MM.1S (cell line): Measurements from ENCODE around the gene EIF5AL1.

Experiments used
- DNase-seq: peaks from one replicate; pipeline ENCODE4 v3.0.0-alpha.2; 2015
- H2AFZ ChIP-seq: fragments of 300-600 bp; sonication (generic); 2 replicates; pipeline ENCODE4 v1.6.0; 2016; ENCODE audit warnings: antibody characterized with exemption, low read length
- H3F3A ChIP-seq: fragments of 300-600 bp; sonication (generic); 2 replicates; pipeline ENCODE4 v1.6.1; 2016; ENCODE audit warnings: mild to moderate bottlenecking, antibody characterized with exemption, low read length, moderate library complexity, mixed read lengths; ENCODE audit not compliant: insufficient read depth
- H3K27ac ChIP-seq: fragments of 300-600 bp; sonication (generic); 2 replicates; pipeline ENCODE4 v1.5.1; 2016; ENCODE audit warnings: mild to moderate bottlenecking, low read length
- H3K27me3 ChIP-seq: fragments of 300-600 bp; sonication (generic); replicated peaks from 2 replicates; pipeline ENCODE4 v1.6.0; 2016; ENCODE audit warnings: low read length; ENCODE audit not compliant: insufficient read depth
- H3K36me3 ChIP-seq: fragments of 300-600 bp; sonication (generic); replicated peaks from 2 replicates; pipeline ENCODE4 v1.6.1; 2016; ENCODE audit warnings: mild to moderate bottlenecking, low read length, mixed read lengths; ENCODE audit not compliant: insufficient read depth
- H3K4me1 ChIP-seq: fragments of 300-600 bp; sonication (generic); 2 replicates; pipeline ENCODE4 v1.6.1; 2016; ENCODE audit warnings: low read length, mixed read lengths
- H3K4me2 ChIP-seq: fragments of 300-600 bp; sonication (generic); 2 replicates; pipeline ENCODE4 v1.6.0; 2016; ENCODE audit warnings: low read depth, low read length
- H3K4me3 ChIP-seq: fragments of 300-600 bp; sonication (generic); 2 replicates; pipeline ENCODE4 v1.5.1; 2016; ENCODE audit warnings: low read length, mixed read lengths
- H3K79me2 ChIP-seq: fragments of 300-600 bp; sonication (generic); 2 replicates; pipeline ENCODE4 v1.6.1; 2016; ENCODE audit warnings: mixed run types, low read length, mixed read lengths
- H3K9ac ChIP-seq: fragments of 300-600 bp; sonication (generic); 2 replicates; pipeline ENCODE4 v1.6.1; 2016; ENCODE audit warnings: low read length, mixed read lengths
- H3K9me2 ChIP-seq: fragments of 300-600 bp; sonication (generic); replicated peaks from 2 replicates; pipeline ENCODE4 v1.6.1; 2016; ENCODE audit warnings: mild to moderate bottlenecking, low read length, mixed read lengths; ENCODE audit not compliant: insufficient read depth
- H3K9me3 ChIP-seq: fragments of 300-600 bp; sonication (generic); replicated peaks from 2 replicates; pipeline ENCODE4 v1.6.1; 2016; ENCODE audit warnings: mild to moderate bottlenecking, low read length, mixed read lengths; ENCODE audit not compliant: insufficient read depth
- H4K20me1 ChIP-seq: fragments of 300-600 bp; sonication (generic); 2 replicates; pipeline ENCODE4 v1.6.1; 2016; ENCODE audit warnings: mild to moderate bottlenecking, low read length, moderate library complexity, mixed read lengths; ENCODE audit not compliant: insufficient read depth
- EZH2 ChIP-seq: fragments of 300-600 bp; sonication (generic); optimal IDR thresholded peaks from 2 replicates; pipeline ENCODE3; 2017; ENCODE audit warnings: low read depth, mild to moderate bottlenecking, antibody characterized with exemption, low read length, mixed read lengths
- EZH2phosphoT487 ChIP-seq: fragments of 300-600 bp; sonication (generic); IDR thresholded peaks from 2 replicates; pipeline ENCODE4 v1.6.1; 2018; ENCODE audit warnings: antibody characterized with exemption, low read length
- TF ChIP-seq, protein P1 (sequence below): fragments of 300-600 bp; sonication (generic); IDR thresholded peaks from 2 replicates; pipeline ENCODE4 v1.5.1; 2016; ENCODE audit warnings: antibody characterized with exemption, low read length, mixed read lengths

Gene EIF5AL1

DNA sequence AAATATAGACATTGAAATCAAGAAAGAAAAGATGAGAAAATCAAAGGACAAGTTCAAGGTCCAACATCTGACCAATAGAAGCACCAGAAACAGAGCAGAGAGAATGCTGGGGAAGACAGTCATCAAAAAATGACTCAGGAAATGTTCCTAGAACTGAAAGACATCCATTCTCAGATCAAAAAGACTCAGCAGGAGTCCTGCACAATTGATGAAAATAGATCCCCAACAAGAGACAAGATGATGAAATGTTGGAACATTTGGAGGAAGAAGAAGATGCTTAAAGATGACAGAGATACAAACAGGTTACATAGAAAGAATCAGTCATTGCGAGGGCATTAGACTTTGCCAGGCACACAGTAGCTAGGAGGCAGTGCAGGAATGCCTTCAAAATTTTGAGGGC lies 30.0 kb upstream of the EIF5AL1 start:
- H3K9me3 ChIP-seq: no peaks in the 10 kb centered on the region
- H3K4me3 ChIP-seq: no peak overlapping the region
- TF ChIP-seq EZH2phosphoT487 (no peak), EZH2 (no peak)
- TF ChIP-seq, protein P1, sequence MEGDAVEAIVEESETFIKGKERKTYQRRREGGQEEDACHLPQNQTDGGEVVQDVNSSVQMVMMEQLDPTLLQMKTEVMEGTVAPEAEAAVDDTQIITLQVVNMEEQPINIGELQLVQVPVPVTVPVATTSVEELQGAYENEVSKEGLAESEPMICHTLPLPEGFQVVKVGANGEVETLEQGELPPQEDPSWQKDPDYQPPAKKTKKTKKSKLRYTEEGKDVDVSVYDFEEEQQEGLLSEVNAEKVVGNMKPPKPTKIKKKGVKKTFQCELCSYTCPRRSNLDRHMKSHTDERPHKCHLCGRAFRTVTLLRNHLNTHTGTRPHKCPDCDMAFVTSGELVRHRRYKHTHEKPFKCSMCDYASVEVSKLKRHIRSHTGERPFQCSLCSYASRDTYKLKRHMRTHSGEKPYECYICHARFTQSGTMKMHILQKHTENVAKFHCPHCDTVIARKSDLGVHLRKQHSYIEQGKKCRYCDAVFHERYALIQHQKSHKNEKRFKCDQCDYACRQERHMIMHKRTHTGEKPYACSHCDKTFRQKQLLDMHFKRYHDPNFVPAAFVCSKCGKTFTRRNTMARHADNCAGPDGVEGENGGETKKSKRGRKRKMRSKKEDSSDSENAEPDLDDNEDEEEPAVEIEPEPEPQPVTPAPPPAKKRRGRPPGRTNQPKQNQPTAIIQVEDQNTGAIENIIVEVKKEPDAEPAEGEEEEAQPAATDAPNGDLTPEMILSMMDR: no peak
- H3K79me2 ChIP-seq: no peaks in the 10 kb centered on the region
- no peak overlapping the region for H2AFZ ChIP-seq
- no peaks in the 10 kb centered on the region for H3K27me3 ChIP-seq
- no peaks in the 10 kb centered on the region for H3K36me3 ChIP-seq
- H3K27ac ChIP-seq: no peak overlapping the region
- H3K4me2 ChIP-seq: no peak overlapping the region
- no peaks in the 10 kb centered on the region for H4K20me1 ChIP-seq
- H3K4me1 ChIP-seq: no peaks in the 10 kb centered on the region
- no peak for DNase-seq
- H3F3A ChIP-seq: no peaks in the 10 kb centered on the region
- H3K9ac ChIP-seq: no peak overlapping the region
- no peaks in the 10 kb centered on the region for H3K9me2 ChIP-seq

DNA sequence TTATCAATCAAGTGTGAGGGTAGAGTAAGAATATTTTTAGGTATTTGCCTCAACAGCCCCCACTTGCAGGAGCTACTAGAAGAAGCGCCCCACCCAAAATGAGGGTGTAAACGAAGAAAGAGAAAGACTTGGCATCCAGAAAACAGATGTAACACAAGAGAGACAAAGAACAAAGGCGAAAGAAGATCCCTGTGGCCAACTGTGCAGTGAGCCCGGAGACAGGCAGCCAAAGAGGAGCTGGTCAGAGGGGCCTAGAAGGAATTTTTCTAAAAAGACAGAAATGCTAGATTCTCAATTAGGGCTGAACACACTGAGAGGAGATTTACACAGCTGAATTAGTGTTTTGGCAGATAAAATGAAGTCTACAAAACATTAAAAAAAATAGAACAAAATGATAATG lies 29.6 kb upstream of the EIF5AL1 start:
- H3K9ac ChIP-seq: no peak overlapping the region
- H2AFZ ChIP-seq: no peak overlapping the region
- no peak for DNase-seq
- H4K20me1 ChIP-seq: no peaks in the 10 kb centered on the region
- no peaks in the 10 kb centered on the region for H3K4me1 ChIP-seq
- no peaks in the 10 kb centered on the region for H3F3A ChIP-seq
- no peak for TF ChIP-seq EZH2phosphoT487
- no peak for TF ChIP-seq EZH2
- TF ChIP-seq, protein P1: no peak
- H3K4me2 ChIP-seq: no peak overlapping the region
- no peak overlapping the region for H3K4me3 ChIP-seq
- no peaks in the 10 kb centered on the region for H3K9me2 ChIP-seq
- H3K9me3 ChIP-seq: no peaks in the 10 kb centered on the region
- no peaks in the 10 kb centered on the region for H3K79me2 ChIP-seq
- no peaks in the 10 kb centered on the region for H3K27me3 ChIP-seq
- no peaks in the 10 kb centered on the region for H3K36me3 ChIP-seq
- no peak overlapping the region for H3K27ac ChIP-seq

DNA sequence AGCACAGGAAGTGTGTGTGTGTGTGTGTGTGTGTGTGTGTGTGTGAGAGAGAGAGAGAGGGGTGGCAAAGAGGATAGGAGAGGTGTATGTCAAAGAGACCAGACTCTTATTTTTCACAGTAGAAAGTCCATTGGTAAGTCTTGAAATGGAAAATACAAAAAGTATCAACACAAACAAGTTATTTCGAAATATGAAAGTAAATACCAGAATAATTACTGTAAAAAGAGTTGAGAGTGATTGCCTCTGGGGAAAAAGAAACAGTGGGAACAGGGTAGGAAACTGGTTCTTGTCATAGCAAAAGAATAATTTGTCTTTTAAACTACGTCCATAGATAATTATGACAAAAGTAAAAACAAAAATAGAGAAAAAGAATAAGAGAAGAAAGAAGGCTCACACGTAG lies 29.0 kb upstream of the EIF5AL1 start:
- no peak for DNase-seq
- no peak overlapping the region for H2AFZ ChIP-seq
- TF ChIP-seq EZH2phosphoT487 (no peak), EZH2 (no peak)
- TF ChIP-seq, protein P1: no peak

DNA sequence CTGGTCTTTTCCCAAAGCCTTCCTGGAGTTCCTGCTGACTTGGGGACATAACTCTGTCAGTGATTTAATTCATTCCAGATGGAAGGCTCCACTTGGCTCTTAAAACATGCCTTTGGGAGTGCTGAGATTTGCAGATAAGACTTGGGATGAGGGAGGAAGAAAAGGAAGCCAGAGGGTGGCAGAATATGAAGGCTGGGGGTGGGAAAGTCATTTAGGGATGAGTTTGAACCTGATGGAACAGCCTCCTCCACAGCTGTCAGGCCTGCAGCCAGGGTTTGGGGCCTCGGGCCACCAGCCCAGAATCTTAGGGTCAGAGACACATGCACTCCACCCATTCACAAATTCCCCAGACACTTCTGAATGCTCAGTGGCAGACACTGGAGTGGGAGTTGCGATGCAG lies 28.4 kb upstream of the EIF5AL1 start:
- no peaks in the 10 kb centered on the region for H4K20me1 ChIP-seq
- H3K36me3 ChIP-seq: no peaks in the 10 kb centered on the region
- DNase-seq: no peak
- H2AFZ ChIP-seq: no peak overlapping the region
- no peaks in the 10 kb centered on the region for H3K79me2 ChIP-seq
- no peaks in the 10 kb centered on the region for H3K27me3 ChIP-seq
- no peak overlapping the region for H3K27ac ChIP-seq
- no peak overlapping the region for H3K9ac ChIP-seq
- H3K4me2 ChIP-seq: no peak overlapping the region
- no peaks in the 10 kb centered on the region for H3K9me3 ChIP-seq
- no peak overlapping the region for H3K4me3 ChIP-seq
- no peaks in the 10 kb centered on the region for H3K4me1 ChIP-seq
- no peaks in the 10 kb centered on the region for H3K9me2 ChIP-seq
- TF ChIP-seq EZH2 (no peak), EZH2phosphoT487 (no peak)
- TF ChIP-seq, protein P1: no peak
- no peaks in the 10 kb centered on the region for H3F3A ChIP-seq

More for the DNA sequence above, 29.0 kb upstream of the EIF5AL1 start:
- Histone ChIP-seq H3K27ac (no peak overlapping the region), H3K9me2 (no peaks in the 10 kb centered on the region), H3K9ac (no peak overlapping the region), H3K79me2 (no peaks in the 10 kb centered on the region), H3K36me3 (no peaks in the 10 kb centered on the region), H3K4me2 (no peak overlapping the region), H3K4me3 (no peak overlapping the region), H3K4me1 (no peaks in the 10 kb centered on the region), H3F3A (no peaks in the 10 kb centered on the region), H3K9me3 (no peaks in the 10 kb centered on the region), H4K20me1 (no peaks in the 10 kb centered on the region), H3K27me3 (no peaks in the 10 kb centered on the region)
